ENCODE measurements around the gene CLEC16A.

The CLEC16A gene

DNA sequence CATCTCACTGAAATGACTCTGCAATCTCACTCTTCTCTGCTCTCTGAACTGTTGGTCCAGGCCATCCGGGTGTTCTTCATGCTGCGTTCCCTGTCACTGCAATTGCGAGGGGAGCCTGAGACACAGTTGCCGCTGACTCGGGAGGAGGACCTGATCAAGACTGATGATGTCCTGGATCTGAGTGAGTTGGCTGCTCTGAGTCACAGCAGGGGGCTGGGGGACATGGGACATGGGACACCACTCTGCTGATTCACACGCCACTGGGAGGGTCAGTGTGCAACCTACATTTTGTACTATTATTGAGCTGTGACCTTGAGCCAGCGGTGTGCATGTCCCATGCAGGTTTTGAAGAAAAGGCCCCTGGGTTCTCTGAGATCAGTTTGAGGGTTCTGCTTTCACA, 116.5 kb downstream of the CLEC16A start:
- FAIRE-seq: no peak
- DNase-seq (ENCODE audit: insufficient read length, low spot score): no peak
- TF ChIP-seq, protein P1, sequence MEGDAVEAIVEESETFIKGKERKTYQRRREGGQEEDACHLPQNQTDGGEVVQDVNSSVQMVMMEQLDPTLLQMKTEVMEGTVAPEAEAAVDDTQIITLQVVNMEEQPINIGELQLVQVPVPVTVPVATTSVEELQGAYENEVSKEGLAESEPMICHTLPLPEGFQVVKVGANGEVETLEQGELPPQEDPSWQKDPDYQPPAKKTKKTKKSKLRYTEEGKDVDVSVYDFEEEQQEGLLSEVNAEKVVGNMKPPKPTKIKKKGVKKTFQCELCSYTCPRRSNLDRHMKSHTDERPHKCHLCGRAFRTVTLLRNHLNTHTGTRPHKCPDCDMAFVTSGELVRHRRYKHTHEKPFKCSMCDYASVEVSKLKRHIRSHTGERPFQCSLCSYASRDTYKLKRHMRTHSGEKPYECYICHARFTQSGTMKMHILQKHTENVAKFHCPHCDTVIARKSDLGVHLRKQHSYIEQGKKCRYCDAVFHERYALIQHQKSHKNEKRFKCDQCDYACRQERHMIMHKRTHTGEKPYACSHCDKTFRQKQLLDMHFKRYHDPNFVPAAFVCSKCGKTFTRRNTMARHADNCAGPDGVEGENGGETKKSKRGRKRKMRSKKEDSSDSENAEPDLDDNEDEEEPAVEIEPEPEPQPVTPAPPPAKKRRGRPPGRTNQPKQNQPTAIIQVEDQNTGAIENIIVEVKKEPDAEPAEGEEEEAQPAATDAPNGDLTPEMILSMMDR (IDR thresholded peaks at IDR 0.05; ENCODE audit: insufficient read depth, missing control alignments): no peak

DNA sequence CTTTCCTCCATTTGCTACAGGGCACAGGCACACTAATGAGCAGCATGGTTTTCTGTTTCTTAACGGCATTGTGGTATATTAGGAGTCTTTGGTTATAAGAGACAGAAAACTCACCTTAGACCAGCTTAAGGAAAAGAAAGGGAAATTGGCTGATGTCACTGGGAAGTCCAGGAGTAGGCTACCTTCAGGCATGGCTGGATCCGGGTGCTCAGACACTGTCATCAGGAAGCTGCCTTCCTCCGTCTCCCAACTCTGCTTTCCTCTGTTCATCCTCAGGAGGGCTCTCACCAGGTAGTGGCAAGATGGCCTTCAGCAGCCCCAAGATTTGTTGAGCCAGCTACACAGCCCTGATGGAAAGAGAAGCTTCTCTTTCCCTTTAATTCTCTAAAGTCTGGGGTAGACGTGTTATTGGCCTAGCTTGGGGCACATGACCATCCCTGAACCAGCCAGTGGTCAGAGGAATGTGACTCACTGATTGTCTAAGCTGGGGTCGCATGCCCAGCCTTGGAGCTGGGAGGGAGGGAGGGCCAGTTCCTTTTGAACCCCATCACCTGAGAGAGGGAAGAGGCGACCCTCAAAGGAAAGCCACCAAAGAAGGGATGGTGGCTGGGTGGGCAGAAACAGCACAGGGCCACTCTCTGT, 117.4 kb downstream of the CLEC16A start:
- no peak for FAIRE-seq
- TF ChIP-seq, protein P1 (IDR thresholded peaks at IDR 0.05; ENCODE audit: insufficient read depth, missing control alignments): no peak
- DNase-seq (ENCODE audit: insufficient read length, low spot score): no peak

DNA sequence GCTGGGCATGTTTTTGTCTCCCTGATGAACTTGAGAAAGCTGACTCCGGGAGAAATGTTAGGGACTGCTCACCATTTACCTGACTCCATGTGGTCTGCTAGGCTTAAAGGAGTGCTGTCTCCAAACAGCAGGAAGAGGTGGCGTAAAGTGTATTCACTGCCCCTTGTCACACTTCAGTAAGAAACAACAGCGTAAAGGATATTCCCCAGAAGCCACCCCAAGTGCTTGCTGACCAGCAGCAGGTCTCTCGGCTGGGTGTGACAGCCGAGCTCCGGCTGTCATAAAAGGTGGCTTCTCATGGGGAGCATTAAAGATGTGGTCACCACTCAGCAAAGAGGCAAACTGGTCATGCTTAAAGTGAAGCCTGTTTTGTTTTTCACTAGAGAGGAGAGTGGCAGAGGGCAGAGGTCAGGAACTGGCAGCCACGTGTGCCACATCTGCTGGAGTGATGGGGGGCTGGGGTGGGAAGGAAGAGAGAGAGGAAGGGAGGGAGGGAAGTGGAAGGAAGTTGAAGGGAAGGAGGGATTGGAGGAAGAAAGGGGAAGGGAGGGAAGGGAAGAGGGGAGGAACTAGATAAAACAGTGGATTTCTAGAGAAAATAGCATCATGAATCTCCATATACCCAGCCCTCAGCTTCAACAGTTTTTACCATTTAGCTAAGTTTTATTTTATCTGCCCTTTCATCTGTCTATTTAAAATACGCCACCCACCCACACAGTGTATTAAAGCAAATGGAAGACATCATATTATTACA, 119.3 kb downstream of the CLEC16A start:
- TF ChIP-seq, protein P1 (IDR thresholded peaks at IDR 0.05; ENCODE audit: insufficient read depth, missing control alignments): no peak
- FAIRE-seq (no peak), DNase-seq (ENCODE audit: insufficient read length, low spot score) (no peak)

DNA sequence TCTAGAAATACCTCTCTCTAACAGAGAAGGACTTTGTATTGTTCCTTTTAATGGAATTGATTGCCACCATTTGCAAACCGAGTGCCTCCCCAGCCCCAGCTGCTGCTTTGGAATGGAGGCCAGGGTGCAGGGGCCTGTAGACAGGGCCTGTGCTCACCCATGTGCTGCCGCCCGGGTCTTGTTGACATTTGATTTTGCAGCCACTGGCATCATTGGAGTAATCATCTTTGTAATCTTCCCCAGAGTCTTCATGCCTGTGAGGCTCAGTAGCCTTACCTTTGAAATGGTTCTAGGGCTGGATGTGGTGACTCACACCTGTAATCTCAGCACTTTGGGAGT, 119.8 kb downstream of the CLEC16A start:
- no peak for FAIRE-seq
- TF ChIP-seq, protein P1 (IDR thresholded peaks at IDR 0.05; ENCODE audit: insufficient read depth, missing control alignments): no peak

DNA sequence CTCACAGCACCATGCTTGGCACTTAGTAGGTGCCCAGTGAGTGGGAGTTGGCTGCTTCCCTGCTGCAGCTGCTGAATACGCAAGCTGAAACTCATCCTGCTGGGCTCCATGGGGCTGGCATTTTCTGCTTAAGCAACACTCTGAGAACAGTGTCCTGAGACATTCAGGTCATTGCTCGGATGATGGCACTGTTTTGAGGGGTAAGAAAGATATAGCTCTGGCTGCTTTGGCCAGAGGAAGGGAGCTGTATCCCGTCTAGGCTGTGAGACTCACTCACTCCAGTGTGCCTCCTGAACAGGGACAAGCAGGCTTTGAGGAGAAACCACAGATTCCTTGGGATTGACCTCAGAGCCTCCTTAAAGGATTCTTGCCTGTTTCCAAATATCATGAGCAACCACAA, 120.5 kb downstream of the CLEC16A start:
- no peak for DNase-seq (ENCODE audit: insufficient read length, low spot score)
- TF ChIP-seq, protein P1 (IDR thresholded peaks at IDR 0.05; ENCODE audit: insufficient read depth, missing control alignments): no peak
- FAIRE-seq: no peak

More for the DNA sequence above, 119.8 kb downstream of the CLEC16A start:
- DNase-seq (ENCODE audit: insufficient read length, low spot score): no peak

DNA sequence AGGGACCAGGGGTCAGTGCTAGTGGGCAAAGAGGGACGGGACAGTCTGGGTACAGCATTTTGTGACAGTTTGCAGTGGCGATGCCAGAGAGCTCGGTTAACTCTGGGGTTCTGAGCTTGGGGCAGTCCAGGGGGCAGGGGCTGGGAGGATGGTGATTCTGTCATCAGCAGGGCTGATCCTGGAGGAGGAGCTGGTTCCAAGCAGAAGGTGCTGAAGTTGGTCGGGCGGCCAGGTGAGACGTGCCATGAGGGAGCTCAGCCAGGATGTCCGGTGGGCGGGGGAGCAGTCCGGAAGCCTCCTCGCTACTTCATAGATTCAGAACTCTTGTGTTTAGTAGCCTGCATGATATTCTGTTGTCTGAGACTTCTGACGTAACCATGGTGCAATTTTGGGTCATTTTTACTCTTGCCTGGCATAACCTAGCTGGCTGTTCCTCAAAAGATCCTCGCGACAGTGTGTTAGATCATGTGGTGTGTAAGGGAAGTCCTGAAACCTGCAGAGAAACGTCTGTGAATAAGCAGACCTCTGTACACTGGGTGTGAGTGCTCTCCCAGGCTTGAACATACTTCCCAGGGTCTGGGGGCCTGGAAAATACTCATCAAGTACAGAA, 122.0 kb downstream of the CLEC16A start:
- TF ChIP-seq, protein P1 (IDR thresholded peaks at IDR 0.05; ENCODE audit: insufficient read depth, missing control alignments): no peak
- FAIRE-seq (no peak), DNase-seq (ENCODE audit: insufficient read length, low spot score) (no peak)

DNA sequence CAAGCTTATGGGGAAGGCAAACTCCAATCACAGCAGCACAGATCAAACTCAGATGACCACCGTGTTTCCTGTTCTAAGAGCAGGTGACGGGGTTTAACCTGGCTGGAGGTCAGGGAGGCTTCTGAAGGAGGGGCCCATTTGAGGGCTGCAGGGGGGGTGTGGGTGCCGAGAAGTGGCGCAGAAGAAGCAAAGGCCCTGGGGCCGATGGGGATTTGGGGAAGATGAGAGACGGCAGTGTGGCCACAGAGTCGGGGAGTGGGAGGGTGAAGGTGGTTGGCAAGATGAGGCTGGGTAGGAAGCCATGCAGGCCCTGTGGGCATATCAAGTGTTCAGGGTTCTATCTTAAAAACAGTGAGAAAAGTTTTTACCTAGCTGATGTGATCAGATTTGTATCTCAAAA, 122.9 kb downstream of the CLEC16A start:
- TF ChIP-seq, protein P1 (IDR thresholded peaks at IDR 0.05; ENCODE audit: insufficient read depth, missing control alignments): no peak
- no peak for FAIRE-seq
- no peak for DNase-seq (ENCODE audit: insufficient read length, low spot score)

All from D721Med (cell line).